DMS153 treated with DMSO at 0.1 percent for 48 hours (cell line): ENCODE measurements around the gene UBE2Q2.
A peak's percentile ranks its signal among the peaks of the same experiment; 100 is the strongest.
"Not testable (repeated sequence)": the region's sequence is repeated elsewhere in the genome, so short reads cannot be mapped to it uniquely, and the experiment has no call there.

Experiments
- DNase-seq: peaks from one replicate; lab custom pipeline; 2025; ENCODE audit not compliant: unreplicated experiment; lab: John Stamatoyannopoulos, UW

Gene UBE2Q2

DNA sequence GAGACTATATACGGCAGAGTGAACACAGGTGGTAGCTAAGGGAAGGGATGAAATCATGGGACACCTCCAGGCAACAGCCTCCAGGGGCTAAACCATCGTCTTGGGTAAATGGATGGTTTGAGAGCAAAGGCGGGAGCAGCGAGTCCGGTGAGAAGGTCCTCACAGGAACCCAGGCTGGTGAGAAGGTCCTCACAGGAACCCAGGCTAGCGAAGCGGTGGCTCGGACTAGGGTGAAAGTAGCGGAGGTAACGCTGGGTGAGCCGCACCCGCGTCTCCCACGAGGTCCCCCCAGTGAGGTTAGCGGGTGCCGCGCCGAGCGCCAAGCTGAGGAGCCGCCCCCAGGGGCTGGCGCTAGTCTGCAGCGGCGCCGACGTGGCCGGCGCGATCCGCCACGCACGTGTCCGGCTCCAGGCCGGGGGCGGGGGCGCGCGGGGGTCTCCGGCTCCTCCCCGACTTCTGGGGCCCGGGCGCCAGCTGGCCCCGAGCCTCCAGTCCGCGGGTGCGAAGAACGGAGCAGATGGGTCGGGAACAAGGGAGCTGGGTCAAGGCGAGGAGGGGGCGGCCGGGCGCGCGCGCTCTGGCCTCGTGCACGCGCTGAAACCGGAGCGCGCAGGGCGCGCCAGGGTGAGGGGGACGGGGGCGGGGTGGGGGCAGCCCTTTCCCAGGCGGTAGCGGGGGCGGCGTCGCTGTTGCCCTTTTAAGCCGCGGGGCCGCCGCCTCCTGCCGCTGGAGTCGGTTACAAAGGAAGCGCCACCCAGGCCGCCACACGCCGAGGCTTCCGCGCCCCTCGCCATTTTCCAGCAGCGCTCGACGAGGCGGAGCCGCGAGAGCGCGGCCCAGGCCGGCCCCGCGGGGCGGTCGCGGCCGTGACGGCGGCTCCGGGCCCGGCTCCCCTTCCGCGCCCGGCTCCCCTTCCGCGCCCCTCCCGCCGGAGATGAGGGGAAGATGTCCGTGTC, at the start of gene UBE2Q2:
TSS of gene UBE2Q2 (plus strand) at position 726 of the 956 bp plus-strand sequence. CDS start at position 946, 220 bp downstream.
- DNase-seq = no peak

DNA sequence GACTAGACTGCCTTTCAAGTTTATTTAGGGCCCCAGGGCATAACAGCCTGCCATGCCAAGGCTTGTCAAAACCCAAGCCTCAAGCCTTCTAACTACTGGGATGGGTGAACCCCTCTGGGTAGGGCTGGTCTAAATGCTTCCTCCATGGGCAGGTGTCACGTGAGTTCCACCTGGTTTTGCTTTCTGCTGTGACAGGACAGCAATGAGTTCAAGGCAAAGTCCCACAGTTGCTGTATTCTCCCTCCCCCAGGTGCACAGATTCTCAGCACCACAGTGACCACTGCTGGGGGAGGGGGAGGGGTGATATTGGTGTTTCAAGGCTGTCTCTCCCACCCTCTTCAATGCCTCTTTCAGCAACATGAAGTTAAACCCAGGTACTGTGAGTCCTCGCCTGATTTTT, 46.9 kb upstream of the UBE2Q2 start:
- DNase-seq = no peak

DNA sequence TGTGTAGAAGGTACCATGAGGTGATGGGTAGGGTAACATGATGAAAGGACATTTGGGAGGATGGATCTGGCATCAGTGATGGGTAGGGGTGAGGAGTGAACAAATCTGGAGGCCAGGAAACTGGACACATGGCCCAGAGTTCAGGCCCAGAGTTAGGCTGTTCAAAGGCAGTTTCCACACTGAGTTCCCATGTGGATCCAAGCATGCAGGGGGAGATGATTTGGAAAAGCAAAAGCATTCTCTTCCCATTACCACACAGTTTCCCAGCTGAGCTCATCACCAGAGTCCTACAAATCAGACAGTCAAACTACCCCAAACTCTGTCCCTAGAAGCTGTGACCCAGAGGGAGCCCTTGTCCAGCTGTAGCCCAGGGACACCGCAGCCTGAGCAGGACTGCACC, 46.1 kb upstream of the UBE2Q2 start:
- DNase-seq = not testable (repeated sequence)

DNA sequence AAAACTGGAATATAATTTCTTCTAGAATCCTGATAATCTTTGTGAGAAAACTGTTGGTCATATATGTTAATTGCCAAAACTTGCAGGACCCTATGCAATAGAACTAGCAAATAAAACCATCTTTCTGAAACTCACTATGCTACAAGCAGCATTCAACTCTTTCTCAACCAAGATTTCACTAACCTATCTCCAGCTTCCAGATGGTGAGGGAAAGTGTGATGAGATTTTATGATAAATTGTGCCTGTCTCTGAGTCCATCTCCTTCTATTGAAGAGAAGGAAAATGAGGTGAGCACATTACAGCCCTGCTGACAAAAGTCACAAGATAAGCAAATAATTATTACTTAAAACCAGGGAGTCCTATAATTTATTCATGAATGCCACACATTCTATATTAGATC, 44.1 kb upstream of the UBE2Q2 start:
- DNase-seq = no peak

DNA sequence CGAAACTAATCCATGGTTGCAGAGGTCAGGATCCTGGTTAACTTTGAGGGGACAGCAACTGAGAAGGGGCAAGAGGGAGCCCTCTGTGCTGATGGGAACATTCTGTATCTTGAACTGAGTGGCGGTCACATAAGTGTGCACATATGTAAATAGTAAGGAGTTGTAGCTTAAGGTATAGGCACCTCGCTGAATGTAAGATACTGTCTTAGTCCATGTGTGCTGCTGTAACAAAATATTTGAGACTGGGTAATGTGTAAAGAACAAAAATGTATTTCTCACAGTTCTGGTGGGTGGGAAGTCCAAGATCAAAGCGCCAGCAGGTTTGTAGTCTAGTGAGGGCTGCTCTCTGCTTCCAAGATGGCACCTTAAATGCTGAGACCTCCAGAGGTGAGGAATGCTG, 42.8 kb upstream of the UBE2Q2 start:
- DNase-seq = not testable (repeated sequence)

DNA sequence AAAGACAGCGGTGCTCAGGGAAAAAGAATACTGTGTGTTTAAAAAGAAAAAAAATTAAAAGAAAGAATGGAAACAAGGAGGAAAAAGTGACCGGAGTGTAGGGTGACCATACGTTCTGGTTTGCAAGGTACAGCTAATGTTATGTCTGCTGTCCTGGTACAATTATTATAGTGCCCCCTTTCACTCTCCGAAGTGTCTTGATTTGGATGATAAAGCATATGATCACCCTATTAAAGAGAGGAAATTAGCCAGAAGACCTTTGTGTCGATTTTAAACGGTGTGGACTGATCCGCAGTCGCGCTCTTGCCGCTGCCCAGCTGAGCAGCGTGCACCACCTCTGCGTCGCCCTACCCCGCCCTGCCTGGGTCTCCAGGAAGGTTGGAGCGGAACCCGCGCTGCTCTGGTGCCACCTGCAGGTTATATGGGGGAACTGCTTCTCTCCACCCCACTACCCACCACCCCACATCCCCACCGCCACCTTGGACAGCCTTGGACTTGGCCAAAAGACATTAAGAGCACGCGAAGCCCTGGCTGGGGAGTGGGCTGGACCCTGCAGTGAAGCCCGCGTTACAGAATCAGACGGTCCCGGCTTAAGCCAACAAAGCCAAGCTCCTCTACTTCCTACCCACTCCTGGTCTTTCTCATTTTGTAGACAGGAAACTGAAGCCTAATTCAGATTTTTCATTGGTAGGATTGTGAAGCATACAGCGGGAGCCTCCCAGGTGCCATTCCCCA, 41.2 kb upstream of the UBE2Q2 start:
- DNase-seq = peak; percentile 9

DNA sequence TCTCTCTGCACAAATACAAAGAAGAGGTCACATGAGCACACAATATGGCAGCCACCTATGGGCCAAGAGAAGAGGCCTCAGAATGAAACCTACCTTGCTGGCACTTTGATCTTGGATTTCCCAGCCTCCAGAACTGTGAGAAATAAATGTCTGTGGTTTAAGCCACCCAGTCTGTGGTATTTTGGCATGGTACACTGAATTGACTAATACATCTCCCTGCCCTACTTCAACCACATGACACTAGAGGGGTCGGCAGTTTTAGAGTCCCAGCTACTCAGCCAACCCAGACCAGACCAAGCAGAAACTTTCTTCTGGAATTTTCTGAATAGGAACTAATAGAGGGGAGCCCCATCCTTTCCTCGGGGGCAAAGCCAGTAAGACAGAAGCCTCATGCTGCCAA, 35.8 kb upstream of the UBE2Q2 start:
- not testable (repeated sequence) for DNase-seq

DNA sequence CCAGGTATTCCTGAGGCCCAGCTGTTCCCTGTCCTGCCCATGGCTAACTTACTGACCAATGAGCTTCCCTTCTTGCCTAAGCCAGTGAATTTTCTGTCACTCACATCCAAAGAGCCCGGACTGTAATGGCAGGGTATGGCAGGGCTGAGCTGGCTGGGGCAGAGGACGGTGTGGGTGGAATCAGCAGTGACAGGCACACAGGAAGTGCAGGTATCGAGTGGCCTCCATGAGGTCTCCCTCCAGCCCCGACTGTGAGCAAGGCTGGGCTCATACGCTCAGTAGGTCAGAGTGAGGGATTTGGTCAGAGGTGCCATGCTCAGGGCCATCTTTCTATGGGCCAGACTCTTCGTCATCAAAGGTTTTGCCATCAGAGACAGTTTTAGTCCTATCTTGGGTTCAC, 35.2 kb upstream of the UBE2Q2 start:
- DNase-seq = not testable (repeated sequence)

DNA sequence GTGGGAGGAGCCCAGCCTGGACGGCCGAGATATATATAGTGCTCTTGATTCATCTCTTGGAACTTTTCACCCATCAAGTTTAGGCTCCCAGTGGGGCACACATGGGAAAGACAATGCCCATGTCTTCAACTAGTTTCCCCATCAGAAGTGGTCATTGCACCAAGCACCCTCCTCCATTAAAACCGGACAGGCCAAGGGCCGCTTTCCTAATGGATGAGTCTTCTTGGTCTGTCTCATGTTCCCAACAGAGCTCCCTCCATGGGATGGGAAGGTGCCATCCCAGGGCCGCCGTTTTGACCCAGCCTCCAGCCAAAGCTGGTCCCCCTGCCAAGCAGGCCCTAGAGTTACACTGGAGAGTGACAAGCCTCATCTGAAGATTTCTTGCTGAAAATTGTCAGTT, 34.7 kb upstream of the UBE2Q2 start:
- DNase-seq = no peak

DNA sequence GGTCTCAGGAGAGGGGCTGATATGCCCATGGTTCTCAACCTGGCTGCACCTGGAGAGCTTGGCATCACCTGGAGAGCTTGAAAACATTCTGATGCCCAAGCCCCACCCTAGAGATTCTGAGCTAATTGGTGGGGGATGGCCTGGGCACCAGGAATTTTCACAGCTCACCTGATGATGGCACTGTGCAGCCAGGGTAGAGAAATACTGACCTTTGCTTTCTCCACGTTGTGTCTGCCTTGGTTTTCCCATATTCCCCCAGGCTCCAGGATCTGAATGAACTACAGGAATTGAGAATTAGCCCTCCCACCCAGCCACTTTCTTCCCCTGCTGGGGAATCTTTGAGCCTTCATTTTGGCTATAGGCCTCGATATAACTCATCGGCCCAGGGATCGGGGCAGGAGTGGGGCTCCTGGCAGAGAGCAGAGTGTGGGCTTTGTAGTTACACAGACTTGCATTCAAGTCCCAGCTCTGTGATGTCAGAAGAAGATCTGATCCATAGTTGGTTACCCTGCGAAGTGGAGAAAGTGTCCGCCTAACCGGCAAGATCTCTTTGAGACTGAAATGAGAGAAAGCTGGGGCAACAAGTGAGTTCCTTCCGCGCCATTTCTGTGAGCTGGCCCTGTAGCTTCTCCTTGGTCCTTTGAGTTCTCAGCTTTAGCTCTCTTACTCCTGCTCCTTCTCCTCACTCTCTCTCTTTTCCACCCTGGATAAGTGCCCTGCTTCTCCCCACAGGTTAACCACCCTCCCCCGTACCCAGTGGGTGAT, 33.1 kb upstream of the UBE2Q2 start:
- no peak for DNase-seq

DNA sequence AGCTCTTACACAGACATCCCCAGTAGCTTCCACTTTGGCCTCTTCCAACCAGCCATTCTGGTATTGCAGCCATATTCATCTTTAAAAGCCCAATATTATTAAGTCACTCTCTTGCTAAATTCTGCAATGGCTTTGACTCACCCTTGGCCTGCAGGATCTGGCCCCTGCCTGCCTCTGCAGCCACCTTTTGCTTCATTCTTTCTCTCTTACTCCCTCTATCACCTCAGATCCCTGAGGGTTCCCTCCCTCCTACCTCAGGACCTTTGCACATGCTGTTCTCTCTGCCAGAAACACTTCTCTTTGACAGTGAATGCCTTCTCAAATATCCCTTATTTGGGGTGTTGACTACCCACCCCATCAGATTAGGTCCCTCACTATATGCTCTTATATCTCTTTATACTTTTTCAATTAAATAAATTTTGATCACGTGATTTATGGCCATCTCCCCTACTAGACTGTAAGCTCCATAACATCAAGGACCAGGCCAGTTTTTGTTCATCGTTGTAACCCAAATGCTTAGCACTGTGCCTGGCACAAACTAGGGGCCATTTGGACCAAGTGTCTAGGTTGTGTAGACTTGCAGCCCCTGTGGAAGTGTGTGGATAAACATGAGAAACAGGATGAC, 32.3 kb upstream of the UBE2Q2 start:
- DNase-seq = no peak

DNA sequence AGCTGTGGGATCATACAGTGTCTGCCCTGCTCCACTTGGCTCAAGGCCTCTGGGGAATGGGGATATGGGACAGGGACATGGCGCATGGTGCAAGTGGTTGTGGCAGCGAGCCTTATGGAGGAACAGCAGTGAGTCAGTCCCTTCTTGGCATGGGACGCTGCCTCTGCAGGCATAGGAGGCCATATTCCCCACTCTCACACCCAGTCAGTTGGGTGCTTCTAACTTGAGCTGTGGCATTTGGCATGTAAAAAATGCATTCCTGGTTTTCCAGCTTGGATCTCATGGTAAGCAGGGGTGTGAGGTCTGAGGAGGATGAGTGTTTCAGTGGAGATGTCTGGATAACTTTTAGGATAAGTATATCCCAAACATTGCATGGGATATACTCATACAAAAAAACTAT, 31.6 kb upstream of the UBE2Q2 start:
- DNase-seq = no peak

DNA sequence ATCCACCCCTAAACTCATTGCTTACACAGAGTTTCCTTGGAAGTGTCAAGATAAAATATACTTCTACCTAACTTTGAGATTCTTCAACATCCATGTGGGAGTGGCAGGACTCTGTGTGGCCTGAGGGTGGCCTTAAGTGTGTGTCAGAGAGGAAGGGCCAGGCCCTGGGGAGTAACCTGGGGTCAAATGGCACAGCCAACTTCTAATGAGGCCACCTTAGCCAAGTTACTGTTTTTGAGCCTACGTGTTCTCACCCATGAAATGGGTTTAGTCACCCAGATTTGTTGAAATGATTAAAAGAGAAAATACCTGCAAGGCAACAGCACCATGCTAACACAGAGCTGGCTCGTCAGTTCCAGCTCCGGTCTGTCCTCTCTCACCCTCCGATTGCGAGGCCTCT, 28.5 kb upstream of the UBE2Q2 start:
- no peak for DNase-seq

DNA sequence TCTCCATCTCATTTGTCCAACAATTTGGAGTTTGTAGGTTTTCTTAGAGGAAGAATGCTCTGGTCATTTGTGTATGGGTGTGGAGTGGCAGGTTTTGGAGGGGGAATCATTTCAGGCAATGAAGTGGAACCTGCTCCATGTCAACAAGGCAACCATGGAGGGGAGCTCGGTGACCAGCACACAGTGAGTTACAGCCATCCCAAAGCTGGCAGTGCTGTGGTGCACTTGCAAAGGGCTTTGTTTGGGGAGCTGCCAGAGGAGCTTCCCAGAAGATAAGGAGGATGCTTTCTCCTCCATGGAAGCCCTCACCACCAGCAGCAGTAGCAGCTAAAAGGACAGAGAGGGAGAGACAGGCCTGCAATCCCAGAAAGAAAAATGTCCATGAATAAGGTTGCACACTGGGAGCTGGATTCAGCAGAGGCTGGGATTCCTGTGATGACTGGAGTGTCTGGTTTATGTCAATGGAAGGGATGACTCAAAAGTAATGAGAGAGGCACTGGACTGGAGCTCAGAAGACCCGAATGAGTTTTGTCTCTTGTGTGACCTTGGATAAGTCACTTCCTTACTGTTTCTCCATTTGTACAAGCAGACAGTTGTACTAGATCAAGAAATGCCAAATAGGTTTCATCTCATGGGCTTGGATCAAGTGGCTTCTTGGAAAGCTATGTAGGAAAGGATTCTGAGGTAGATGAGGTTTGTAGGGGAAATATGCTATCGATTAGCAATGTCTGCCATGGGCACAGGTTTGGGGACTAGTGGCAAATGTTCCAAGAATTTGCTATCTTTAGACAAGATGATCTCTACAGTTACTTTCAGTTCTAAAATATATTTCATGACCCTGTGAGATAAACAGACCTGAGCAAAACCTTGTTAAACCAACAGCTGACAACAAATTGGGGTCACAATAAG, 27.2 kb upstream of the UBE2Q2 start:
- no peak for DNase-seq

DNA sequence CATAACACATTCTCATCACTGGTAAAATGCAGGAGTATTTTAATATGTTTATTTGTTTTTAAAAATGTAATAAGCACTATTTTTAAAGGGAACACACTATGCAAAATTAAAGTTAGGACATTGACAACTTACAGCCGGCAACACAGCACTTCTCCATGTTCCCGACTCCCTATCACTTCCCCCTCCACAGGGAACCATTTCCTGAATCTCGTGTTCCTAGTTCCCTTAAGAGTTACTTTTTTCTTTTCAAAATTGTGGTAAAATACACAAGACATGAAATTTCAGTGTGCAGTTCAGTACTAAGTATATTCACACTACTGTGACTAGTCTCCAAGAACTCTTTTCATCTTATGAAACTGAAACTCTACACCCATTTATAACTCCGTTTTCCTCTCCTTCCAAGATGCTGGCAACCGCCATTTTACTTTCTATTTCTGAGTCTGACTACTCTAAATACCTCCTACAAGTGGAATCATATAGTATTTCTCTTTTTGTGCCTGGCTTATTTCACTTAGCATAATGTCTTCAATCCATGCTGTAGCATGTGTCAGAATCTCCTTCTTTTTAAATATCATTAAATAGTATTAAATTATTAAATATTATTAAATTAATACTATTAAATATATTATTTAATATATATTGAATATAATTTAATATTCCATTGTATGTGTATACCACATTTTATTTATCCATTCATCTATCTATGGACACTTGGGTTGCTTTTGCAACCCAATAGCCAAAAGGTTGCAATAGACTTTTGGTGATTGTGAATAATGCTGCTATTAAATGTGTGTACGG, 25.9 kb upstream of the UBE2Q2 start:
- DNase-seq = no peak

DNA sequence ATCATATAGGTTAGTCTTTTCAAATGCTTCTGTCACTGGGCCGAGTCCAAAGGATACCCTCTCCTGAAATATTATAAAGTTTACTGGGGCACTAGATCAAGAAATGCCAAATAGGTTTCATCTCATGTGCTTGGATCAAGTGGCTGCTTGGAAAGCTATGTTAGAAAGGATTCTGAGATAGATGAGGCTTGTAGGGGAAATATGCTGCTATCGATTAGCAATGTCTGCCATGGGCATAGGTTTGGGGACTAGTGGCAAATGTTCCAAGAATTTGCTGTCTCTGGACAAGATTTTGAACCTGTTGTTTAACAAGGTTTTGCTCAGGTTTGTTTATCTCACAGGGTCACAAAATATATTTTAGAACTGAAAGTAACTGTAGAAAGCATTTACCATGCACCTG, 23.0 kb upstream of the UBE2Q2 start:
- no peak for DNase-seq

DNA sequence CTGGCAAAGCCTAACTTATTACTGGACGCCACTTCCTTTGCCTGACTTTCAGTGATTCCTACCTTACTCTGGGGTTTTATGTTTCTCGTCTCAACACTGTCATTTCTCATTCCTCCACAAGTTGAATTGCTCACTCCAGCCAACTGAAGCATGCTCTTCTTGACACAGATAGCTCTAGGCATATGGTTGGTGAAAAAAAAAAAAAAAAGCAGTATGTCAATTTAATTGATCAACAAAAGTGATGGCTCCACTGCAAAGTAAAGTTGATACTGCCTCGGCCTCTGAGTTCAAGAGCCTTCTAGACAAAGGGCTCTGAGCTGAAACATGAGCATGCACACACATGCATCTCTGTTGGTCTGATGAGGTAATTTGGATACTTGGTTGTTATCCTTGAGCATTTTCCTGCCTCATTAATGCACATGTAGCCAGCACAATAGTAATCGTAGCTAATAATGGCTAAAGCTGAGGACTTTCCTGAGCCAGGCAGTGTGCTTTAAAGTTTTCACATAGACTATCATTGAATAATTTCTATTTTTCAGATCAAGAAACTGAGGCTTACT, 21.4 kb upstream of the UBE2Q2 start:
- no peak for DNase-seq

DNA sequence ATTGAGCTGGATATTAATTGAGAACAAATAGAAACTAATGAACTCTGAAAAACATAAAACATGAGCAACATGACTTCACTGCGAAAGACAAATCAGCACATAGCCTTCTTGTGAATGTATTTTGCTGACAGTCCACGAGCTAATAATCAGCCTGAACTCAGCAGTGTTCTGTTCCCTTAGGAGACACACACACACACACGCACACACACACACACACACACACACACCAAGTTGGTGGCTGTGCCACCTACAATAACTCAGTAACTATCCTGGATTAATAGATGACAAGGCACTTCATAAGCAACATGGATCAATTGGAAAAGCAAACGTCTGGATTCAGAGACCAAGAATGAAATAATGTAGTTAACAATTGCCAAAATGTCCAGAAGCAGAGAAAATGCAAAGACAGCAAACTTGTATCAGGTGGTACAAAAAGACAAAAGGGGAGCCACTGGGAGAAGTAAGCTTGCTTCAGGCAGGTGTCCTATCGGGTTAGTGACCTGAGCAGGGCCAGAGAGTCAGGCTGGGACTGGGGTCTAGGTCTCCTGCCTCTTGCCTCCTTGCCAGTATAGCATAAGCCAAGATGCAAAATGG, 20.5 kb upstream of the UBE2Q2 start:
- no peak for DNase-seq
